ENCODE measurements around the gene HDGFL1.
A peak's percentile ranks its signal among the peaks of the same experiment; 100 is the strongest.

The HDGFL1 gene

GRCh38 chr6:22593895-22594294 is 24.5 kb downstream of the HDGFL1 start:
- no peaks in the 10 kb centered on the region for H3K4me1 ChIP-seq (ENCODE audit: control insufficient read depth, insufficient read depth, low read length)
- no peak overlapping the region for H3K9ac ChIP-seq (ENCODE audit: low read length)
- no peak overlapping the region for H3K4me3 ChIP-seq (ENCODE audit: low read length)
- no peak for DNase-seq (ENCODE audit: low read depth)
- no peaks in the 10 kb centered on the region for H3K36me3 ChIP-seq (ENCODE audit: control insufficient read depth, insufficient read depth, low read length, severe bottlenecking)
- no peaks in the 10 kb centered on the region for H3K9me3 ChIP-seq (ENCODE audit: control insufficient read depth, low read length)
- H3K27me3 ChIP-seq (replicated peaks; ENCODE audit: control insufficient read depth, insufficient read depth, low read length) = no peaks in the 10 kb centered on the region

GRCh38 chr6:22596011-22596410 is 26.6 kb downstream of the HDGFL1 start:
- no peak overlapping the region for H3K4me3 ChIP-seq (ENCODE audit: low read length)
- H3K9ac ChIP-seq (ENCODE audit: low read length) = no peak overlapping the region

GRCh38 chr6:22598339-22598738 is 29.0 kb downstream of the HDGFL1 start:
- no peak overlapping the region for H3K4me3 ChIP-seq (ENCODE audit: low read length)
- no peaks in the 10 kb centered on the region for H3K27me3 ChIP-seq (replicated peaks; ENCODE audit: control insufficient read depth, insufficient read depth, low read length)
- peaks cover 5% of the 10 kb centered on the region for H3K9me3 ChIP-seq (ENCODE audit: control insufficient read depth, low read length)
- H3K9ac ChIP-seq (ENCODE audit: low read length) = no peak overlapping the region
- no peaks in the 10 kb centered on the region for H3K36me3 ChIP-seq (ENCODE audit: control insufficient read depth, insufficient read depth, low read length, severe bottlenecking)
- H3K4me1 ChIP-seq (ENCODE audit: control insufficient read depth, insufficient read depth, low read length) = peaks cover 5% of the 10 kb centered on the region
- DNase-seq (ENCODE audit: low read depth) = no peak

More at GRCh38 chr6:22596011-22596410, 26.6 kb downstream of the HDGFL1 start:
- H3K9me3 ChIP-seq (ENCODE audit: control insufficient read depth, low read length) = peaks cover under 1% of the 10 kb centered on the region
- no peaks in the 10 kb centered on the region for H3K27me3 ChIP-seq (replicated peaks; ENCODE audit: control insufficient read depth, insufficient read depth, low read length)
- no peaks in the 10 kb centered on the region for H3K36me3 ChIP-seq (ENCODE audit: control insufficient read depth, insufficient read depth, low read length, severe bottlenecking)
- no peak for DNase-seq (ENCODE audit: low read depth)
- peaks cover 5% of the 10 kb centered on the region for H3K4me1 ChIP-seq (ENCODE audit: control insufficient read depth, insufficient read depth, low read length)

- DNase-seq (ENCODE audit: low read depth) = peak; percentile 18
- H3K36me3 ChIP-seq (ENCODE audit: control insufficient read depth, insufficient read depth, low read length, severe bottlenecking) = no peaks in the 10 kb centered on the region
- H3K9me3 ChIP-seq (ENCODE audit: control insufficient read depth, low read length) = peaks cover 5% of the 10 kb centered on the region
- no peak overlapping the region for H3K4me3 ChIP-seq (ENCODE audit: low read length)
- H3K27me3 ChIP-seq (replicated peaks; ENCODE audit: control insufficient read depth, insufficient read depth, low read length) = no peaks in the 10 kb centered on the region
- peaks cover 5% of the 10 kb centered on the region for H3K4me1 ChIP-seq (ENCODE audit: control insufficient read depth, insufficient read depth, low read length)
- H3K9ac ChIP-seq (ENCODE audit: low read length) = no peak overlapping the region
Observed at GRCh38 chr6:22600059-22600458, 30.7 kb downstream of the HDGFL1 start.

- Histone ChIP-seq H3K9ac (ENCODE audit: low read length) (no peak overlapping the region), H3K4me1 (ENCODE audit: control insufficient read depth, insufficient read depth, low read length) (peaks cover 5% of the 10 kb centered on the region), H3K27me3 (replicated peaks; ENCODE audit: control insufficient read depth, insufficient read depth, low read length) (no peaks in the 10 kb centered on the region), H3K4me3 (ENCODE audit: low read length) (no peak overlapping the region), H3K36me3 (ENCODE audit: control insufficient read depth, insufficient read depth, low read length, severe bottlenecking) (no peaks in the 10 kb centered on the region), H3K9me3 (ENCODE audit: control insufficient read depth, low read length) (peaks cover 5% of the 10 kb centered on the region)
- DNase-seq (ENCODE audit: low read depth) = no peak
Observed at GRCh38 chr6:22601984-22602383, 32.6 kb downstream of the HDGFL1 start.

- DNase-seq (ENCODE audit: low read depth) = no peak
- H3K4me1 ChIP-seq (ENCODE audit: control insufficient read depth, insufficient read depth, low read length) = no peaks in the 10 kb centered on the region
- peaks cover 5% of the 10 kb centered on the region for H3K9me3 ChIP-seq (ENCODE audit: control insufficient read depth, low read length)
- no peaks in the 10 kb centered on the region for H3K27me3 ChIP-seq (replicated peaks; ENCODE audit: control insufficient read depth, insufficient read depth, low read length)
- H3K4me3 ChIP-seq (ENCODE audit: low read length) = no peak overlapping the region
- no peaks in the 10 kb centered on the region for H3K36me3 ChIP-seq (ENCODE audit: control insufficient read depth, insufficient read depth, low read length, severe bottlenecking)
- H3K9ac ChIP-seq (ENCODE audit: low read length) = no peak overlapping the region
Observed at GRCh38 chr6:22605736-22606135, 36.4 kb downstream of the HDGFL1 start.

DNA sequence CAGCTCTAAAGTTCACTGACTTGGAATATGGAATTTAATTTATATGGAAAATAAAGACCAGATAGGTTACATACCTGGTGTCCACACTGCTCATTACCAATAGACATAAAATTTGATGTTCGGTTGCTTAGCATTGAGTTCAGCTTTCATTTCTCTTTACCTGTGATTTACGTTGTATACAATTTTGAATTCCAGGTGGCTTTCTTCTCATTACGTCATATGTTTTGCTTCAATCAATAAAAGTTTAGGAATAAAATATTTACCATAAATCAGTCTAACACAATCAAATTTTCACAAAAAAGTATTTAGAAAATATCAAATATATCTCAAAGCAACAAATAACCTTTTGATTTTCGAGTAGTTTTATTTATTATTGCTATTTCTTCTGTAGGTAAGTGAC is 40.8 kb downstream of the HDGFL1 start:
- DNase-seq (ENCODE audit: low read depth) = no peak
- Histone ChIP-seq H3K36me3 (ENCODE audit: control insufficient read depth, insufficient read depth, low read length, severe bottlenecking) (no peaks in the 10 kb centered on the region), H3K27me3 (replicated peaks; ENCODE audit: control insufficient read depth, insufficient read depth, low read length) (no peaks in the 10 kb centered on the region), H3K9ac (ENCODE audit: low read length) (no peak overlapping the region), H3K4me3 (ENCODE audit: low read length) (no peak overlapping the region), H3K9me3 (ENCODE audit: control insufficient read depth, low read length) (no peaks in the 10 kb centered on the region), H3K4me1 (ENCODE audit: control insufficient read depth, insufficient read depth, low read length) (peaks cover 13% of the 10 kb centered on the region)

- Histone ChIP-seq H3K9me3 (ENCODE audit: control insufficient read depth, low read length) (no peaks in the 10 kb centered on the region), H3K36me3 (ENCODE audit: control insufficient read depth, insufficient read depth, low read length, severe bottlenecking) (no peaks in the 10 kb centered on the region), H3K4me1 (ENCODE audit: control insufficient read depth, insufficient read depth, low read length) (peaks cover 13% of the 10 kb centered on the region), H3K9ac (ENCODE audit: low read length) (no peak overlapping the region), H3K27me3 (replicated peaks; ENCODE audit: control insufficient read depth, insufficient read depth, low read length) (no peaks in the 10 kb centered on the region), H3K4me3 (ENCODE audit: low read length) (no peak overlapping the region)
- DNase-seq (ENCODE audit: low read depth) = peak; percentile 29
Observed at GRCh38 chr6:22612236-22612635, 42.9 kb downstream of the HDGFL1 start.

DNA sequence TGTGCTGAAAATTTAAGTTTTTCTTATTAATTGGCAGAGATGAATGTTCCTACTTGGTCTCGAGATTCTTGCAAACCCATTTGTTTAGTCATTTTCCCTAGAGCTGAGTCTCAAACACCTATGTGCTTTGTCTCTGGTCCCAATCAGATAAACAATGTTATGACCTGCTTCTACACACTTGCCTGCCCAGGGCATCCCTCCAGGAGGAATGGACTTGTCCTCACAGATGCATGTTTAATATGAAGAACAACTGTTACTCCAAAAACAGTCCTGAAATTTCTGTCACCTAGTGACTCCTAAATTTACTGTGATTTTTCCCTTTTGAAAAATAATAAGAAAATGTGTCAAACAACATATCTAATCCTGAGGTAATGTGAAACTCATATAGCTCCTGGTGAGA is 43.7 kb downstream of the HDGFL1 start:
- DNase-seq (ENCODE audit: low read depth) = no peak
- Histone ChIP-seq H3K36me3 (ENCODE audit: control insufficient read depth, insufficient read depth, low read length, severe bottlenecking) (no peaks in the 10 kb centered on the region), H3K4me3 (ENCODE audit: low read length) (no peak overlapping the region), H3K4me1 (ENCODE audit: control insufficient read depth, insufficient read depth, low read length) (peaks cover 13% of the 10 kb centered on the region), H3K9me3 (ENCODE audit: control insufficient read depth, low read length) (peaks cover 8% of the 10 kb centered on the region), H3K9ac (ENCODE audit: low read length) (no peak overlapping the region), H3K27me3 (replicated peaks; ENCODE audit: control insufficient read depth, insufficient read depth, low read length) (no peaks in the 10 kb centered on the region)

GRCh38 chr6:22613695-22614094 is 44.3 kb downstream of the HDGFL1 start:
- Histone ChIP-seq H3K36me3 (ENCODE audit: control insufficient read depth, insufficient read depth, low read length, severe bottlenecking) (no peaks in the 10 kb centered on the region), H3K27me3 (replicated peaks; ENCODE audit: control insufficient read depth, insufficient read depth, low read length) (no peaks in the 10 kb centered on the region), H3K9ac (ENCODE audit: low read length) (no peak overlapping the region), H3K4me3 (ENCODE audit: low read length) (no peak overlapping the region), H3K9me3 (ENCODE audit: control insufficient read depth, low read length) (peaks cover 13% of the 10 kb centered on the region), H3K4me1 (ENCODE audit: control insufficient read depth, insufficient read depth, low read length) (peaks cover 13% of the 10 kb centered on the region)
- peak; percentile 61 for DNase-seq (ENCODE audit: low read depth)

DNA sequence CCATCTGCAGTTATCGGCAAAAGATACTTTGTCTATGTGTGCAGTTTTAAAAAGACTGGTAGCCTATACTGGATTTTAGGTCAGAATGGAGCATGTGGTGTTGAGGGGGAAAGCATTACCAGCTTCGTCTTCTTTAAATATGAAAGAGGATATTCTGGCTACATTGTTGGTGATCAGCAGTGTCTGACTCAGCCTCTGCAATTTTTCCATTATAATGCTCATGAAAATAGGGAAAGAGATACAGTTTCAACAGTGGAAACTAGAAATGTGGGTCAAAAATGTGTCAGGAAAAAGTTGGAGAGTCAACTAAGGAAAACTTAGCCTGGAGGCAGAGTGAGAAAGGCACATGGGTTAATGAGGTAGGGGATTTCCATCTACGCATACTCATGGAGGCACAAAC is 45.2 kb downstream of the HDGFL1 start:
- no peaks in the 10 kb centered on the region for H3K27me3 ChIP-seq (replicated peaks; ENCODE audit: control insufficient read depth, insufficient read depth, low read length)
- H3K9ac ChIP-seq (ENCODE audit: low read length) = no peak overlapping the region
- DNase-seq (ENCODE audit: low read depth) = peak; percentile 34
- peaks cover 13% of the 10 kb centered on the region for H3K4me1 ChIP-seq (ENCODE audit: control insufficient read depth, insufficient read depth, low read length)
- H3K9me3 ChIP-seq (ENCODE audit: control insufficient read depth, low read length) = peaks cover 15% of the 10 kb centered on the region
- peak overlapping the region; percentile 56 for H3K4me3 ChIP-seq (ENCODE audit: low read length)
- H3K36me3 ChIP-seq (ENCODE audit: control insufficient read depth, insufficient read depth, low read length, severe bottlenecking) = no peaks in the 10 kb centered on the region

GRCh38 chr6:22621028-22621427 is 51.7 kb downstream of the HDGFL1 start:
- Histone ChIP-seq H3K4me1 (ENCODE audit: control insufficient read depth, insufficient read depth, low read length) (no peaks in the 10 kb centered on the region), H3K27me3 (replicated peaks; ENCODE audit: control insufficient read depth, insufficient read depth, low read length) (no peaks in the 10 kb centered on the region), H3K4me3 (ENCODE audit: low read length) (no peak overlapping the region), H3K36me3 (ENCODE audit: control insufficient read depth, insufficient read depth, low read length, severe bottlenecking) (no peaks in the 10 kb centered on the region), H3K9me3 (ENCODE audit: control insufficient read depth, low read length) (peaks cover 15% of the 10 kb centered on the region), H3K9ac (ENCODE audit: low read length) (no peak overlapping the region)
- DNase-seq (ENCODE audit: low read depth) = no peak

All from adipocyte (in vitro differentiated cells).